Measurements from ENCODE around the gene UBTD2. TPM values are rescaled to one million over a fixed set of nuclear protein-coding genes. Genes with fewer than 3 reads are reported as not detected.

Gene UBTD2
- polyA plus RNA-seq, 3 donors: 2.3 to 3.2 (median 2.6) TPM

DNA sequence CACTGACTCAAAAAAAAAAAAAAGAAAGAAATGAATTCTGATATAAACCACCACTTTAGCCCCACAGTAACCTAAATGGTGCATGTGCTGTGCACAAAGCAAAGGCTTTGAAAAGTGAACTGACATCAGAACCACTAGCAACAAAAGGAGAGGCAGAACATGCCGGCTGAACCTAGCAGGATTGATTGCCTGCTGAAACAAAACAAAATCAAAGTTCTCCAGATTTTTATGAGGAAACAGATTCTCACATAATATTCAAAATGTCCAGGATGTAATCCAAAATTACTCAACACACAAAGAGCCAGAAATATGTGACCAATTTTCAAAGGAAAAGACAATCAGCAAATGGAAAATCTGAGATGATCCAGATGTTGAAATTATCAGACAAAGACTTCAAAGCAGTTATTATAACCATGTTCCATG, 37.9 kb downstream of the UBTD2 start:
- no CpG with 5 or more reads among the region's 1 CpG for WGBS (ENCODE audit: insufficient coverage)
- H4K20me1 ChIP-seq (ENCODE audit: insufficient read depth, low read length): no peaks in the 10 kb centered on the region
- H2AFZ ChIP-seq (ENCODE audit: insufficient read depth, low read depth, low read length, poor library complexity, severe bottlenecking): no peak overlapping the region
- Mint-ChIP-seq H3K27me3 (ENCODE audit: low read depth in 3 of 3) (peaks cover 0 to 3% (median 0%) of the 10 kb centered on the region in 3 donors), H3K4me3 (no peak overlapping the region), H3K9me3 (peaks cover 0 to 8% (median 5%) of the 10 kb centered on the region in 7 donors), H3K36me3 (peaks cover 8 to 11% of the 10 kb centered on the region in 2 donors), H3K27ac (no peak overlapping the region), H3K4me1 (no peaks in the 10 kb centered on the region)
- no peak overlapping the region for H3K4me3 ChIP-seq (replicated peaks in 1 of 3; ENCODE audit: low read depth in 2 of 3, low read length in 3 of 3)
- peaks cover 0 to 2% of the 10 kb centered on the region in 2 donors for H3K9me3 ChIP-seq (replicated peaks in 1 of 2; ENCODE audit: control insufficient read depth in 1 of 2, insufficient read depth in 1 of 2, low read length in 2 of 2)
- H3K4me2 ChIP-seq (replicated peaks; ENCODE audit: extremely low read depth, low read length, poor library complexity, severe bottlenecking): no peak overlapping the region
- H3K9ac ChIP-seq (ENCODE audit: insufficient read depth, low read length, poor library complexity, severe bottlenecking): no peak overlapping the region
- H3K27me3 ChIP-seq (ENCODE audit: control insufficient read depth in 2 of 2, insufficient read depth in 2 of 2, low read length in 2 of 2): no peaks in the 10 kb centered on the region
- no peaks in the 10 kb centered on the region for H3K4me1 ChIP-seq (ENCODE audit: control insufficient read depth in 1 of 2, insufficient read depth in 2 of 2, low read length in 2 of 2)
- intact Hi-C loops (cut with micrococcal nuclease): no loop called here
- DNase-seq: no peak
- H3K36me3 ChIP-seq (replicated peaks in 1 of 2; ENCODE audit: control insufficient read depth in 1 of 2, insufficient read depth in 2 of 2, low read length in 2 of 2): no peaks in the 10 kb centered on the region
- TF ChIP-seq, protein P1, sequence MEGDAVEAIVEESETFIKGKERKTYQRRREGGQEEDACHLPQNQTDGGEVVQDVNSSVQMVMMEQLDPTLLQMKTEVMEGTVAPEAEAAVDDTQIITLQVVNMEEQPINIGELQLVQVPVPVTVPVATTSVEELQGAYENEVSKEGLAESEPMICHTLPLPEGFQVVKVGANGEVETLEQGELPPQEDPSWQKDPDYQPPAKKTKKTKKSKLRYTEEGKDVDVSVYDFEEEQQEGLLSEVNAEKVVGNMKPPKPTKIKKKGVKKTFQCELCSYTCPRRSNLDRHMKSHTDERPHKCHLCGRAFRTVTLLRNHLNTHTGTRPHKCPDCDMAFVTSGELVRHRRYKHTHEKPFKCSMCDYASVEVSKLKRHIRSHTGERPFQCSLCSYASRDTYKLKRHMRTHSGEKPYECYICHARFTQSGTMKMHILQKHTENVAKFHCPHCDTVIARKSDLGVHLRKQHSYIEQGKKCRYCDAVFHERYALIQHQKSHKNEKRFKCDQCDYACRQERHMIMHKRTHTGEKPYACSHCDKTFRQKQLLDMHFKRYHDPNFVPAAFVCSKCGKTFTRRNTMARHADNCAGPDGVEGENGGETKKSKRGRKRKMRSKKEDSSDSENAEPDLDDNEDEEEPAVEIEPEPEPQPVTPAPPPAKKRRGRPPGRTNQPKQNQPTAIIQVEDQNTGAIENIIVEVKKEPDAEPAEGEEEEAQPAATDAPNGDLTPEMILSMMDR (IDR thresholded peaks at IDR 0.05): no peak
- no peaks in the 10 kb centered on the region for H3K79me2 ChIP-seq (ENCODE audit: insufficient read depth, low read length)
- no peak overlapping the region for H3K27ac ChIP-seq (ENCODE audit: low read depth in 1 of 2, low read length in 2 of 2)

DNA sequence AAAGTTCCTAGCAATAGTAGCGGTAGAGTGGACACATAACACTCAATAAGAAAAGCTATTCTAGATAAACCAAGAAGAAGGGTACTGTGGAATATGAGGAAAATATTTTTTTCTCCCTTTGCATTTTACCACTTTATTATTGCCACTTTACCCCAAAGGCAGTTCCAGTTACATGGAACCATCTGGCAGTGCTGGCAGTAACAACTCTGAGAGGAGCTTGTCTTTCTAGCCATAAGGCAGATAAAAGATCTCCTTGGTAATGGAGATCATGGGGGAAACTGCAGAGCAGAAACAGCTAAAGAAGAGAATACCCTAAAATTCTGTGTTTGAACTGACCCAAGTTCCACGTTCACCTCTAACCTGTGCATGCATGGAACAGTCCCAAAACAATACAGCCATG, 38.5 kb downstream of the UBTD2 start:
- Histone ChIP-seq H3K4me2 (replicated peaks; ENCODE audit: extremely low read depth, low read length, poor library complexity, severe bottlenecking) (no peak overlapping the region), H3K27ac (ENCODE audit: low read depth in 1 of 2, low read length in 2 of 2) (no peak overlapping the region), H3K9me3 (replicated peaks in 1 of 2; ENCODE audit: control insufficient read depth in 1 of 2, insufficient read depth in 1 of 2, low read length in 2 of 2) (no peaks in the 10 kb centered on the region), H3K9ac (ENCODE audit: insufficient read depth, low read length, poor library complexity, severe bottlenecking) (no peak overlapping the region), H3K27me3 (ENCODE audit: control insufficient read depth in 2 of 2, insufficient read depth in 2 of 2, low read length in 2 of 2) (no peaks in the 10 kb centered on the region), H4K20me1 (ENCODE audit: insufficient read depth, low read length) (no peaks in the 10 kb centered on the region), H3K4me1 (ENCODE audit: control insufficient read depth in 1 of 2, insufficient read depth in 2 of 2, low read length in 2 of 2) (no peaks in the 10 kb centered on the region), H3K4me3 (replicated peaks in 1 of 3; ENCODE audit: low read depth in 2 of 3, low read length in 3 of 3) (no peak overlapping the region), H3K36me3 (replicated peaks in 1 of 2; ENCODE audit: control insufficient read depth in 1 of 2, insufficient read depth in 2 of 2, low read length in 2 of 2) (no peaks in the 10 kb centered on the region), H3K79me2 (ENCODE audit: insufficient read depth, low read length) (no peaks in the 10 kb centered on the region), H2AFZ (ENCODE audit: insufficient read depth, low read depth, low read length, poor library complexity, severe bottlenecking) (no peak overlapping the region)
- H3K27me3 Mint-ChIP-seq (ENCODE audit: low read depth in 3 of 3): peaks cover 0 to 3% (median 0%) of the 10 kb centered on the region in 3 donors
- TF ChIP-seq, protein P1 (IDR thresholded peaks at IDR 0.05): no peak
- no peak overlapping the region for H3K27ac Mint-ChIP-seq
- no peak for DNase-seq
- WGBS (ENCODE audit: insufficient coverage): 100% methylated on average over 1 of the region's 2 CpGs
- H3K36me3 Mint-ChIP-seq: peaks cover 8 to 9% of the 10 kb centered on the region in 2 donors
- H3K4me1 Mint-ChIP-seq: no peaks in the 10 kb centered on the region
- H3K4me3 Mint-ChIP-seq: no peak overlapping the region
- intact Hi-C loops (cut with micrococcal nuclease): no loop called here
- H3K9me3 Mint-ChIP-seq: peaks cover 0 to 4% (median 1%) of the 10 kb centered on the region in 7 donors

Measured in CD14-positive monocyte (primary cell).